ENCODE measurements around the gene TRAF3.
"Not testable (repeated sequence)": the region's sequence is repeated elsewhere in the genome, so short reads cannot be mapped to it uniquely, and the experiment has no call there.

The TRAF3 gene

GRCh38 chr14:102868956-102869547 lies 91.8 kb downstream of the TRAF3 start:
- no peak for DNase-seq

GRCh38 chr14:102870246-102870645 lies 93.0 kb downstream of the TRAF3 start:
- no peak for DNase-seq

- no peak for DNase-seq
Measured at GRCh38 chr14:102870994-102871831, 94.0 kb downstream of the TRAF3 start.

- DNase-seq: no peak
Measured at GRCh38 chr14:102872020-102872419, 94.8 kb downstream of the TRAF3 start.

GRCh38 chr14:102873131-102873530 lies 95.9 kb downstream of the TRAF3 start:
- no peak for DNase-seq

GRCh38 chr14:102873546-102874061 lies 96.4 kb downstream of the TRAF3 start:
- DNase-seq: no peak

GRCh38 chr14:102875652-102876051 lies 98.4 kb downstream of the TRAF3 start:
- no peak for DNase-seq

- not testable (repeated sequence) for DNase-seq
Measured at GRCh38 chr14:102877511-102877910, 100.3 kb downstream of the TRAF3 start.

GRCh38 chr14:102878174-102878969 lies 101.1 kb downstream of the TRAF3 start:
- no peak for DNase-seq

GRCh38 chr14:102878970-102879460 lies 101.8 kb downstream of the TRAF3 start:
- no peak for DNase-seq

GRCh38 chr14:102882226-102882906 lies 105.1 kb downstream of the TRAF3 start:
- no peak for DNase-seq

GRCh38 chr14:102883089-102883541 lies 105.9 kb downstream of the TRAF3 start:
- DNase-seq: no peak

GRCh38 chr14:102883554-102883953 lies 106.3 kb downstream of the TRAF3 start:
- DNase-seq: no peak

- no peak for DNase-seq
Measured at GRCh38 chr14:102885737-102886447, 108.6 kb downstream of the TRAF3 start.

- no peak for DNase-seq
Measured at GRCh38 chr14:102888748-102889147, 111.5 kb downstream of the TRAF3 start.

- no peak for DNase-seq
Measured at GRCh38 chr14:102889615-102890014, 112.4 kb downstream of the TRAF3 start.

GRCh38 chr14:102891111-102891510 lies 113.9 kb downstream of the TRAF3 start:
- no peak for DNase-seq

GRCh38 chr14:102891556-102891955 lies 114.3 kb downstream of the TRAF3 start:
- DNase-seq: no peak

- no peak for DNase-seq
Measured at GRCh38 chr14:102892651-102893050, 115.4 kb downstream of the TRAF3 start.

- no peak for DNase-seq
Measured at GRCh38 chr14:102893452-102893851, 116.2 kb downstream of the TRAF3 start.

- not testable (repeated sequence) for DNase-seq
Measured at GRCh38 chr14:102896735-102897134, 119.5 kb downstream of the TRAF3 start.
